NOMO-1 treated with dmso at 0.1 percent for 144 hours (cell line): ENCODE data around the gene ADAMTSL1.

ENCODE experiments used
- DNase-seq: peaks from one replicate; lab custom pipeline; 2025; ENCODE audit not compliant: unreplicated experiment; lab: John Stamatoyannopoulos, UW

The ADAMTSL1 gene

GRCh38 chr9:18766989-18767550 lies 293.1 kb downstream of the ADAMTSL1 start:
- DNase-seq, result no peak

- DNase-seq, result no peak
Measured at GRCh38 chr9:18768951-18769622, 295.1 kb downstream of the ADAMTSL1 start.

- no peak for DNase-seq
Measured at GRCh38 chr9:18770131-18770908, 296.4 kb downstream of the ADAMTSL1 start.

GRCh38 chr9:18771011-18771410 lies 297.1 kb downstream of the ADAMTSL1 start:
- no peak for DNase-seq

GRCh38 chr9:18771763-18772162 lies 297.8 kb downstream of the ADAMTSL1 start:
- DNase-seq, result no peak

GRCh38 chr9:18775241-18775640 lies 301.3 kb downstream of the ADAMTSL1 start:
- no peak for DNase-seq

- no peak for DNase-seq
Measured at GRCh38 chr9:18775930-18776329, 302.0 kb downstream of the ADAMTSL1 start.

GRCh38 chr9:18776836-18777820 lies 303.2 kb downstream of the ADAMTSL1 start:
- DNase-seq, result no peak

GRCh38 chr9:18778147-18778546 lies 304.2 kb downstream of the ADAMTSL1 start:
- no peak for DNase-seq

GRCh38 chr9:18778846-18779245 lies 304.9 kb downstream of the ADAMTSL1 start:
- no peak for DNase-seq

- no peak for DNase-seq
Measured at GRCh38 chr9:18783909-18784308, 310.0 kb downstream of the ADAMTSL1 start.

- no peak for DNase-seq
Measured at GRCh38 chr9:18785604-18786003, 311.7 kb downstream of the ADAMTSL1 start.

- no peak for DNase-seq
Measured at GRCh38 chr9:18786196-18786595, 312.2 kb downstream of the ADAMTSL1 start.

GRCh38 chr9:18786911-18787650 lies 313.1 kb downstream of the ADAMTSL1 start:
- DNase-seq, result no peak

- DNase-seq, result no peak
Measured at GRCh38 chr9:18788256-18788655, 314.3 kb downstream of the ADAMTSL1 start.

GRCh38 chr9:18791074-18791473 lies 317.1 kb downstream of the ADAMTSL1 start:
- DNase-seq, result no peak

GRCh38 chr9:18793122-18793521 lies 319.2 kb downstream of the ADAMTSL1 start:
- no peak for DNase-seq

- DNase-seq, result no peak
Measured at GRCh38 chr9:18795947-18796671, 322.2 kb downstream of the ADAMTSL1 start.

GRCh38 chr9:18796696-18797270 lies 322.8 kb downstream of the ADAMTSL1 start:
- no peak for DNase-seq
